Measurements from ENCODE around the gene INTS1.

Gene INTS1

DNA sequence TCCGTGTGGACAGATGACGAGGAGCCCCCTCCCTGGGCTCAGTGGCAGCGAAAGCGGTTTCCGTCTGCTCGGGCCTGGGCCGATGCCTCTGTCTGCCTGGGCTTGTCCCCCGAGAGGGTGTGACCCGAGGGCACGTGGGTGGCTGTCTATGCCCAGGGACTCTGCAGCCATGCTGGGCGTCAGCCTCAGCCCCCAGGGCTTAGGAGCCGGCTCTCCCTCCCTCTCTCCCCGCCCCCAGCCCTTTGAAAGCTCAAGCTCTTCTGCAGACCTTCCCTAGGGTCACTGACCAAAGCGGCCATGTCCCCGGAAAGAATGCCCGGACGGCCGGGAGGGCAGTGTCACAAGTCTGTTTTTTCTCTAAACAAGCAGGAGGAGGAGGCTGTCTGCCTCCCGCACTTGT is 52.0 kb downstream of the INTS1 start:
- Histone ChIP-seq H3K4me1 (ENCODE audit: control extremely low read depth in 1 of 4, control insufficient read depth in 4 of 4, insufficient read depth in 4 of 4, low read length in 3 of 4) (peaks cover 0 to 19% (median 7%) of the 10 kb centered on the region in 4 experiments), H3K4me3 (ENCODE audit: control insufficient read depth in 1 of 7, extremely low read depth in 1 of 7, insufficient read depth in 4 of 7, low read depth in 2 of 7, low read length in 6 of 7) (no peak overlapping the region), H3K9me3 (ENCODE audit: control extremely low read depth in 1 of 5, control insufficient read depth in 4 of 5, insufficient read depth in 2 of 5, low read depth in 1 of 5, low read length in 4 of 5) (no peaks in the 10 kb centered on the region), H3K27me3 (replicated peaks in 2 of 5; ENCODE audit: control insufficient read depth in 4 of 5, insufficient read depth in 5 of 5, low read length in 4 of 5) (no peaks in the 10 kb centered on the region), H3K36me3 (ENCODE audit: control insufficient read depth in 4 of 4, insufficient read depth in 4 of 4, low read length in 3 of 4) (no peaks in the 10 kb centered on the region), H3K27ac (ENCODE audit: insufficient read depth in 1 of 2, low read depth in 1 of 2, low read length in 2 of 2, poor library complexity in 1 of 2, severe bottlenecking in 2 of 2) (no peak overlapping the region)
- ChIA-PET CTCF (interaction anchor here (2.1 to 2.4 kb wide), 2 partner anchors 9 to 23 kb away, joined by 5 to 6 read pairs; no protein-coding TSS in a partner anchor), POLR2A (interaction anchor here (0.5 kb wide), 1 partner anchor 337 kb away, joined by 3 read pairs; no protein-coding TSS in a partner anchor)
- DNase-seq: no peak
- WGBS (ENCODE audit: insufficient coverage): 95% methylated on average over 16 of the region's 19 CpGs

DNA sequence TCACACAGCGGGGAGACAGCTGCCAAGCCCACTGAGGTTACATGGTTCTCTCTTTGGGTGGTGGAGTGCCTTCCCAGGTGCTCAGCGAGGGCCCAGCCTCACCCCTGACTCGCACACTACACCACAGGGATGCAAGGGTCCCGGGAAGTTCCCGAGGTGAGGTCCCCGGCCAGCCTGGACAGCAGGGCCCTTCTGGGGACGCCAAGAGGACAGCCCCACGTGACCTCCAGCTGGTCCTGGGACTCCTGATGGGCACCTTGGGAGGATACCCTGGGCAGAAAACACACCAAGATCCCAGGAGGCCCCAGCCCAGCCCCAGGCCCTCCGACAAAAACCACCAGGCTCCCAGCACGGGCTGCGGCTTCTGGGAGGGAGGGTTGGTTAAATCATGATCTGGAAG is 53.2 kb downstream of the INTS1 start:
- no peaks in the 10 kb centered on the region for H3K36me3 ChIP-seq (ENCODE audit: control insufficient read depth in 4 of 4, insufficient read depth in 4 of 4, low read length in 3 of 4)
- POLR2A ChIA-PET: no interaction called here
- H3K9me3 ChIP-seq (ENCODE audit: control extremely low read depth in 1 of 5, control insufficient read depth in 4 of 5, insufficient read depth in 2 of 5, low read depth in 1 of 5, low read length in 4 of 5): no peaks in the 10 kb centered on the region
- 98% methylated on average over 7 of the region's 11 CpGs for WGBS (ENCODE audit: insufficient coverage)
- DNase-seq: no peak
- no peaks in the 10 kb centered on the region for H3K27me3 ChIP-seq (replicated peaks in 2 of 5; ENCODE audit: control insufficient read depth in 4 of 5, insufficient read depth in 5 of 5, low read length in 4 of 5)
- H3K27ac ChIP-seq (ENCODE audit: insufficient read depth in 1 of 2, low read depth in 1 of 2, low read length in 2 of 2, poor library complexity in 1 of 2, severe bottlenecking in 2 of 2): no peak overlapping the region
- H3K4me1 ChIP-seq (ENCODE audit: control extremely low read depth in 1 of 4, control insufficient read depth in 4 of 4, insufficient read depth in 4 of 4, low read length in 3 of 4): peaks cover 0 to 12% (median 1%) of the 10 kb centered on the region in 4 experiments
- H3K4me3 ChIP-seq (ENCODE audit: control insufficient read depth in 1 of 7, extremely low read depth in 1 of 7, insufficient read depth in 4 of 7, low read depth in 2 of 7, low read length in 6 of 7): no peak overlapping the region
- CTCF ChIA-PET: interaction anchor here (2.1 to 2.4 kb wide), 2 partner anchors 10 to 24 kb away, joined by 5 to 6 read pairs; no protein-coding TSS in a partner anchor

DNA sequence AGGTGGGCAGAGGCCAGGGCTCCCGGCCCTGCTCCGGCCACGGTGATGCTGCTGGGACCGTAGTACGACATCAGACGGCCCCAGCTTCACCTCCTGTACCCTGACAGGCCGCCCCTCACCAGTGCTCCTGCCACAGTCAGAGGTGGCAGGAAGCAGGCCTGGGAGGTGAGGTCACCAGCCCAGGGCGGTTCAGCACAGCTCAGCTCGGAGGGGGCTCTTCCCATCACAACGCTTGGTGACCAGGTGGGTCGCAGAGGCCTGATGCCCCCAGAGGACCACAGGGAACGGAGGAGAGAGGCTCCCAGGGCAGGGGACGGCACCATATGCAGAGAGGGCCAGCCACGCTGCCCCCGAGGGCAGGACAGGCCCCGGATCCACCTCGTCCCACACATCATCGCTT is 53.8 kb downstream of the INTS1 start:
- POLR2A ChIA-PET: no interaction called here
- peaks cover 0 to 11% (median 1%) of the 10 kb centered on the region in 4 experiments for H3K4me1 ChIP-seq (ENCODE audit: control extremely low read depth in 1 of 4, control insufficient read depth in 4 of 4, insufficient read depth in 4 of 4, low read length in 3 of 4)
- CTCF ChIA-PET: interaction anchor here (2.4 kb wide), 1 partner anchor 11 kb away, joined by 6 read pairs; no protein-coding TSS in a partner anchor
- H3K9me3 ChIP-seq (ENCODE audit: control extremely low read depth in 1 of 5, control insufficient read depth in 4 of 5, insufficient read depth in 2 of 5, low read depth in 1 of 5, low read length in 4 of 5): no peaks in the 10 kb centered on the region
- H3K27me3 ChIP-seq (replicated peaks in 2 of 5; ENCODE audit: control insufficient read depth in 4 of 5, insufficient read depth in 5 of 5, low read length in 4 of 5): no peaks in the 10 kb centered on the region
- no peak for DNase-seq
- WGBS (ENCODE audit: insufficient coverage): 94% methylated on average over 18 of the region's 18 CpGs
- H3K36me3 ChIP-seq (ENCODE audit: control insufficient read depth in 4 of 4, insufficient read depth in 4 of 4, low read length in 3 of 4): no peaks in the 10 kb centered on the region
- no peak overlapping the region for H3K4me3 ChIP-seq (ENCODE audit: control insufficient read depth in 1 of 7, extremely low read depth in 1 of 7, insufficient read depth in 4 of 7, low read depth in 2 of 7, low read length in 6 of 7)
- no peak overlapping the region for H3K27ac ChIP-seq (ENCODE audit: insufficient read depth in 1 of 2, low read depth in 1 of 2, low read length in 2 of 2, poor library complexity in 1 of 2, severe bottlenecking in 2 of 2)

DNA sequence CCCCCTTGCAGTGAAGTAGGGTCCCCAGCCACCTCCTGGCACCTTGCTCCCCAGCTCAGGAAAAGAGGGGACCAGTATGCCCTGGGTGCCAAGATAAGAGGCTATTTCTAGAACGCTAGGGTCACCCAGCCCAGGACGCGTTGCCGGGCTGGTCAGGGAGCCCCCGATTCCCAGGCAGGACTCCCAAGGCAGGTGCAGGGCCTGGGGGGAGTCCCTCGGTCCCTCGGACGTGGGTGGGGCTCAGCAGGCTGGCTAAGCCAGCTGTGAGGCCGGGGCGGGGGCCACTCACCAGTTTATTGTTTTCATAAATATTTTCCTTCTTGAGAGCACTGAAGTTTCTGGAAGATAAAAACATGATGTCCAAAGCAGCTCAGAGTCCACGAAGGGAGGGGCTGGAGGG is 54.2 kb downstream of the INTS1 start:
- no peaks in the 10 kb centered on the region for H3K27me3 ChIP-seq (replicated peaks in 2 of 5; ENCODE audit: control insufficient read depth in 4 of 5, insufficient read depth in 5 of 5, low read length in 4 of 5)
- no peaks in the 10 kb centered on the region for H3K9me3 ChIP-seq (ENCODE audit: control extremely low read depth in 1 of 5, control insufficient read depth in 4 of 5, insufficient read depth in 2 of 5, low read depth in 1 of 5, low read length in 4 of 5)
- no peak overlapping the region for H3K4me3 ChIP-seq (ENCODE audit: control insufficient read depth in 1 of 7, extremely low read depth in 1 of 7, insufficient read depth in 4 of 7, low read depth in 2 of 7, low read length in 6 of 7)
- H3K4me1 ChIP-seq (ENCODE audit: control extremely low read depth in 1 of 4, control insufficient read depth in 4 of 4, insufficient read depth in 4 of 4, low read length in 3 of 4): peaks cover 0 to 6% (median 1%) of the 10 kb centered on the region in 4 experiments
- WGBS (ENCODE audit: insufficient coverage): 91% methylated on average over 6 of the region's 11 CpGs
- DNase-seq: no peak
- H3K36me3 ChIP-seq (ENCODE audit: control insufficient read depth in 4 of 4, insufficient read depth in 4 of 4, low read length in 3 of 4): no peaks in the 10 kb centered on the region
- POLR2A ChIA-PET: no interaction called here
- CTCF ChIA-PET: no interaction called here
- H3K27ac ChIP-seq (ENCODE audit: insufficient read depth in 1 of 2, low read depth in 1 of 2, low read length in 2 of 2, poor library complexity in 1 of 2, severe bottlenecking in 2 of 2): no peak overlapping the region

DNA sequence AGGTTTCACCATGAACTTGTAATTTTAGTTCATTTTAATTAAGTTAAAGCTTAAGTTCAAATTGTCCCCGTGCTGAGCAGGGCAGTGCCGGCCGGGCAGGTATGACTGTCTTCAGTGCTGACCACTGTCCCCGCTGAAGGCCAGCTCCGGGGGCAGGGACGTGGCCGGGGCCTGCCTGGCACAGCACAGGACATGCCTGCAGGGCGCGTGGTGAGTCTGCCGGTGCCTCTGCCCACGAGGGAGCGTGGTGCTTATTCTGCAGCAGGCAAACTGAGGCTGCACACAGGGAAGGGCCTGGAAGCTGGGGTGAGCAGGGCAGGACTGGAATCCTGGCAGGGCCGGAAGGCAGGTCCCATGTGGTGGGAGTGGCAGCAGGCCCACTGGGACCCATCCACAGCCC is 54.7 kb downstream of the INTS1 start:
- H3K4me3 ChIP-seq (ENCODE audit: control insufficient read depth in 1 of 7, extremely low read depth in 1 of 7, insufficient read depth in 4 of 7, low read depth in 2 of 7, low read length in 6 of 7): no peak overlapping the region
- no peak for DNase-seq
- no peaks in the 10 kb centered on the region for H3K36me3 ChIP-seq (ENCODE audit: control insufficient read depth in 4 of 4, insufficient read depth in 4 of 4, low read length in 3 of 4)
- no peaks in the 10 kb centered on the region for H3K9me3 ChIP-seq (ENCODE audit: control extremely low read depth in 1 of 5, control insufficient read depth in 4 of 5, insufficient read depth in 2 of 5, low read depth in 1 of 5, low read length in 4 of 5)
- H3K27me3 ChIP-seq (replicated peaks in 2 of 5; ENCODE audit: control insufficient read depth in 4 of 5, insufficient read depth in 5 of 5, low read length in 4 of 5): no peaks in the 10 kb centered on the region
- 84% methylated on average over 12 of the region's 13 CpGs for WGBS (ENCODE audit: insufficient coverage)
- peaks cover 0 to 2% (median 0%) of the 10 kb centered on the region in 4 experiments for H3K4me1 ChIP-seq (ENCODE audit: control extremely low read depth in 1 of 4, control insufficient read depth in 4 of 4, insufficient read depth in 4 of 4, low read length in 3 of 4)
- H3K27ac ChIP-seq (ENCODE audit: insufficient read depth in 1 of 2, low read depth in 1 of 2, low read length in 2 of 2, poor library complexity in 1 of 2, severe bottlenecking in 2 of 2): no peak overlapping the region
- CTCF ChIA-PET: no interaction called here
- POLR2A ChIA-PET: no interaction called here

DNA sequence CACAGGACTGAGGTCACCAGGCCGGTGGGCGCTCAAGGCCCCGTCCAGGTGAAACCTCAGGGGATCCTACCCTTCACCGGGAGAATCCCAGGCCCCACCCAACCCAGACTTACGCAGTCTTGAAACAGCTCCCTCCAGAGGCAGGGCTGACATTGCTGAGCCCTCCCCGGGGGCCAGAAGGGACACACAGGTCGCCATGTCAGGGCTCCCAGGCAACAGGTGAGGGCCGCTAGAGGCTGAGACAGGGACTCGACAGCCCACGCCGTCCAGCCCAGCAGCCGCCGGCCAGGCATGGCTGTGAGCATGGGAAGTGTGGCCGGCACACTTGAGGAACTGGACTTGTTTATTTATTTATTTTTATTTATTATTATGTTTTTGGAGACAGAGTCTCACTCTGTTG is 55.2 kb downstream of the INTS1 start:
- ChIA-PET POLR2A (no interaction called here), CTCF (interaction anchor here (1.2 kb wide), 1 partner anchor 9 kb away, joined by 3 read pairs; no protein-coding TSS in a partner anchor)
- H3K27me3 ChIP-seq (replicated peaks in 2 of 5; ENCODE audit: control insufficient read depth in 4 of 5, insufficient read depth in 5 of 5, low read length in 4 of 5): no peaks in the 10 kb centered on the region
- 98% methylated on average over 8 of the region's 14 CpGs for WGBS (ENCODE audit: insufficient coverage)
- H3K9me3 ChIP-seq (ENCODE audit: control extremely low read depth in 1 of 5, control insufficient read depth in 4 of 5, insufficient read depth in 2 of 5, low read depth in 1 of 5, low read length in 4 of 5): no peaks in the 10 kb centered on the region
- H3K4me3 ChIP-seq (ENCODE audit: control insufficient read depth in 1 of 7, extremely low read depth in 1 of 7, insufficient read depth in 4 of 7, low read depth in 2 of 7, low read length in 6 of 7): no peak overlapping the region
- no peaks in the 10 kb centered on the region for H3K4me1 ChIP-seq (ENCODE audit: control extremely low read depth in 1 of 4, control insufficient read depth in 4 of 4, insufficient read depth in 4 of 4, low read length in 3 of 4)
- no peak for DNase-seq
- H3K36me3 ChIP-seq (ENCODE audit: control insufficient read depth in 4 of 4, insufficient read depth in 4 of 4, low read length in 3 of 4): no peaks in the 10 kb centered on the region
- no peak overlapping the region for H3K27ac ChIP-seq (ENCODE audit: insufficient read depth in 1 of 2, low read depth in 1 of 2, low read length in 2 of 2, poor library complexity in 1 of 2, severe bottlenecking in 2 of 2)

DNA sequence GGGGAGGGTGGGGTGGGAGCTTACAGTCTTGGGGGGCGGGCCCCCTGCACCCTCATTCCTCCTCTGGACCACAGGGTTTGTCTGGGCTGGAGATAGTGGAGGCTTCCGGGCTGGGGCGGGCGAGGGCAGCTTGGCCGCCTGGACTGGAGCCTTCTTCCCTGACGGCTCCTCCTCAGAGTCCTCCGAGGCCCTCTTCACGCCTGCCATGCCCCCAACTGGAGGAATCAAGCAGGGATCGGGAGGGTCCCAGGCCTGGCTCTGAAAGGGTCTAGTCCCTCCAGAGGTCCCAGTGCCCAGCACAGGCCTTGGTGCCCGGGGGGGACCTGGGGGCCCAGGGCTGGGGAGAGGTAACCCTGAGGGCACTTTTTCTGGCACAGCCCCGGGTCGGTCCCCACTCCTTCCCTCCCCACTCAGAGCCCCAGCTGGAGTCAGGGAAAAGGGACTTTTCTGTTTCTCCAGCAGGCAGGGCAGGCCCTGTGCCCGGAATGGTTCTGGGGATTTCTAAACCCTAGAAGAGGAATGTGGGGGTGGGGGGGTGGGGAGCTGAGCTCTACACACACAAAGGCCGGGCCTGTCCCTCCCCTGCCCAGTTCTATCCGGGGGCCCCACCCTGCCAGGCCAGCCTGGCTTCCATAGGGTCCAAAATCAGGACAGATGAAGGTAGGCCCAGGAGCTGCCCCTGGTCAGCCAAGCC is 56.5 kb downstream of the INTS1 start:
- CTCF ChIA-PET: interaction anchor here (1.2 kb wide), 1 partner anchor 10 kb away, joined by 3 read pairs; no protein-coding TSS in a partner anchor
- POLR2A ChIA-PET: no interaction called here
- no peaks in the 10 kb centered on the region for H3K27me3 ChIP-seq (replicated peaks in 2 of 5; ENCODE audit: control insufficient read depth in 4 of 5, insufficient read depth in 5 of 5, low read length in 4 of 5)
- 96% methylated on average over 8 of the region's 15 CpGs for WGBS (ENCODE audit: insufficient coverage)
- no peaks in the 10 kb centered on the region for H3K36me3 ChIP-seq (ENCODE audit: control insufficient read depth in 4 of 4, insufficient read depth in 4 of 4, low read length in 3 of 4)
- H3K9me3 ChIP-seq (ENCODE audit: control extremely low read depth in 1 of 5, control insufficient read depth in 4 of 5, insufficient read depth in 2 of 5, low read depth in 1 of 5, low read length in 4 of 5): no peaks in the 10 kb centered on the region
- H3K27ac ChIP-seq (ENCODE audit: insufficient read depth in 1 of 2, low read depth in 1 of 2, low read length in 2 of 2, poor library complexity in 1 of 2, severe bottlenecking in 2 of 2): no peak overlapping the region
- H3K4me1 ChIP-seq (ENCODE audit: control extremely low read depth in 1 of 4, control insufficient read depth in 4 of 4, insufficient read depth in 4 of 4, low read length in 3 of 4): no peaks in the 10 kb centered on the region
- no peak for DNase-seq
- H3K4me3 ChIP-seq (ENCODE audit: control insufficient read depth in 1 of 7, extremely low read depth in 1 of 7, insufficient read depth in 4 of 7, low read depth in 2 of 7, low read length in 6 of 7): no peak overlapping the region
